ENCODE results near the gene PODXL. TPM values are rescaled to one million over a fixed set of nuclear protein-coding genes. Genes with fewer than 3 reads are reported as not detected.
A peak's percentile ranks its signal among the peaks of the same experiment; 100 is the strongest.
"Not testable (repeated sequence)": the region's sequence is repeated elsewhere in the genome, so short reads cannot be mapped to it uniquely, and the experiment has no call there.

PODXL gene
- total RNA-seq, 4 donors from 2014 or later = 7.9 to 21.3 (median 13.2) TPM

- intact Hi-C loops (cut with DNase I; ENCODE audit: low total_unique reads) = no loop called here
- H3K36me3 ChIP-seq = peaks cover 0 to 21% of the 10 kb centered on the region in 2 donors
- TF ChIP-seq POLR2A (IDR thresholded peaks at IDR 0.05) = no peak
- no peak for TF ChIP-seq CTCF (IDR thresholded peaks at IDR 0.05 in 4 of 5, conservative IDR thresholded peaks at IDR 0.05 in 1 of 5)
- in situ Hi-C loops (cut with MboI; ENCODE audit: low sequenced_read_pairs in 4 of 4) = no loop called here
- no peak overlapping the region for H3K27ac ChIP-seq
- no peak for ATAC-seq
- no peaks in the 10 kb centered on the region for H3K9me3 ChIP-seq
- H3K27me3 ChIP-seq = no peaks in the 10 kb centered on the region
- DNase-seq = no peak
- H3K4me3 ChIP-seq = no peak overlapping the region
- H3K4me1 ChIP-seq = peaks cover 6 to 14% of the 10 kb centered on the region in 2 donors
Measured at GRCh38 chr7:131476740-131477139, 79.7 kb downstream of the PODXL start.

- intact Hi-C loops (cut with DNase I; ENCODE audit: low total_unique reads) = no loop called here
- DNase-seq = peak in 1 of 2 donors; percentile 27
- Histone ChIP-seq H3K9me3 (no peaks in the 10 kb centered on the region), H3K4me1 (peaks cover 23 to 40% of the 10 kb centered on the region in 2 donors), H3K27me3 (no peaks in the 10 kb centered on the region), H3K27ac (peak overlapping the region; percentile 1 to 61 (median 34)), H3K4me3 (no peak overlapping the region), H3K36me3 (peaks cover 0 to 50% of the 10 kb centered on the region in 2 donors)
- no peak for TF ChIP-seq CTCF (IDR thresholded peaks at IDR 0.05 in 4 of 5, conservative IDR thresholded peaks at IDR 0.05 in 1 of 5)
- TF ChIP-seq POLR2A (IDR thresholded peaks at IDR 0.05) = no peak
- ATAC-seq = peak; percentile 69 to 88
- in situ Hi-C loops (cut with MboI; ENCODE audit: low sequenced_read_pairs in 4 of 4) = no loop called here
Measured at GRCh38 chr7:131471250-131472004, 85.0 kb downstream of the PODXL start.

GRCh38 chr7:131467788-131468187 lies 88.6 kb downstream of the PODXL start:
- intact Hi-C loops (cut with DNase I; ENCODE audit: low total_unique reads) (no loop called here), in situ Hi-C loops (cut with MboI; ENCODE audit: low sequenced_read_pairs in 4 of 4) (no loop called here)
- TF ChIP-seq POLR2A (IDR thresholded peaks at IDR 0.05) (no peak), CTCF (IDR thresholded peaks at IDR 0.05 in 4 of 5, conservative IDR thresholded peaks at IDR 0.05 in 1 of 5) (no peak)
- no peak overlapping the region for H3K4me3 ChIP-seq
- H3K36me3 ChIP-seq = peaks cover 0 to 73% of the 10 kb centered on the region in 2 donors
- DNase-seq = no peak
- no peak for ATAC-seq
- H3K4me1 ChIP-seq = peaks cover 23 to 40% of the 10 kb centered on the region in 2 donors
- no peaks in the 10 kb centered on the region for H3K27me3 ChIP-seq
- H3K27ac ChIP-seq = peak overlapping the region in 1 of 4 donors; percentile 31
- H3K9me3 ChIP-seq = no peaks in the 10 kb centered on the region

GRCh38 chr7:131466735-131467365 lies 89.6 kb downstream of the PODXL start:
- no peaks in the 10 kb centered on the region for H3K9me3 ChIP-seq
- intact Hi-C loops (cut with DNase I; ENCODE audit: low total_unique reads) = no loop called here
- DNase-seq = no peak
- H3K4me3 ChIP-seq = no peak overlapping the region
- ATAC-seq = no peak
- peaks cover 0 to 73% of the 10 kb centered on the region in 2 donors for H3K36me3 ChIP-seq
- H3K4me1 ChIP-seq = peaks cover 18 to 34% of the 10 kb centered on the region in 2 donors
- in situ Hi-C loops (cut with MboI; ENCODE audit: low sequenced_read_pairs in 4 of 4) = no loop called here
- H3K27me3 ChIP-seq = no peaks in the 10 kb centered on the region
- H3K27ac ChIP-seq = no peak overlapping the region
- TF ChIP-seq POLR2A (IDR thresholded peaks at IDR 0.05) (no peak), CTCF (IDR thresholded peaks at IDR 0.05 in 4 of 5, conservative IDR thresholded peaks at IDR 0.05 in 1 of 5) (no peak)

GRCh38 chr7:131462715-131463114 lies 93.7 kb downstream of the PODXL start:
- H3K27me3 ChIP-seq; H3K4me3 ChIP-seq; intact Hi-C loops (cut with DNase I; ENCODE audit: low total_unique reads); H3K4me1 ChIP-seq; DNase-seq; H3K27ac ChIP-seq; H3K9me3 ChIP-seq; in situ Hi-C loops (cut with MboI; ENCODE audit: low sequenced_read_pairs in 4 of 4); ATAC-seq: not testable (repeated sequence)
- H3K36me3 ChIP-seq = peaks cover 0 to 50% of the 10 kb centered on the region in 2 donors

All from gastrocnemius medialis (tissue), 4 donors.